Thoracic aorta (tissue), 2 donors: ENCODE results near the gene GNPDA1. TPM values are rescaled to one million over a fixed set of nuclear protein-coding genes. Genes with fewer than 3 reads are reported as not detected.

ENCODE experiments used
- ATAC-seq: fragments of 150-250 bp; one replicate; pipeline ENCODE4 v1.8.0; 2017; ENCODE audit warnings: low read depth; ENCODE audit not compliant: insufficient number of reproducible peaks, low FRiP score
- DNase-seq: peaks from one replicate; pipeline ENCODE4 v3.0.0-alpha.2; 2020; ENCODE audit warnings: low spot score
- H3K27ac ChIP-seq, 2 donors: fragments of 200-600 bp; sonication (generic); 1 replicate in 1 of 2; 2 replicates in 1 of 2; pipeline ENCODE4 v1.5.1; 2016; ENCODE audit warnings: mild to moderate bottlenecking in 2 of 2, moderate library complexity in 2 of 2
- H3K27me3 ChIP-seq: fragments of 200-600 bp; sonication (generic); replicated peaks from 2 replicates; pipeline ENCODE4 v1.6.0; 2016; ENCODE audit warnings: mild to moderate bottlenecking; ENCODE audit not compliant: insufficient read depth
- H3K36me3 ChIP-seq: fragments of 200-600 bp; sonication (generic); one replicate; pipeline ENCODE4 v1.5.1; 2016
- H3K4me1 ChIP-seq, 2 donors: fragments of 200-600 bp; sonication (generic); 1 replicate in 1 of 2; 2 replicates in 1 of 2; pipeline versions ENCODE4 v1.5.1 to v1.6.0; 2016; ENCODE audit warnings: low read depth in 2 of 2, mild to moderate bottlenecking in 1 of 2; ENCODE audit not compliant: control insufficient read depth in 1 of 2
- H3K4me3 ChIP-seq: fragments of 200-600 bp; sonication (generic); 2 replicates; pipeline ENCODE4 v1.5.1; 2016; ENCODE audit warnings: mild to moderate bottlenecking
- H3K9me3 ChIP-seq: fragments of 200-600 bp; sonication (generic); 2 replicates; pipeline ENCODE4 v1.5.1; 2016
- CTCF ChIP-seq: fragments of 200-600 bp; sonication (generic); IDR thresholded peaks from one replicate; pipeline ENCODE4 v1.5.1; 2019; ENCODE audit warnings: antibody characterized with exemption
- total RNA-seq, 2 donors: library from RNA; depleted of rRNA; stranded (reverse); fragments of >200 nt; gene quantifications; one replicate each; pipeline versions ENCODE4 v1.1.0 to v1.2.3, GENCODE V29; 2016

GNPDA1 gene
- total RNA-seq, 2 donors from 2014 or later: 15.8 to 26.5 TPM

- ATAC-seq: no peak
- Histone ChIP-seq H3K9me3 (no peaks in the 10 kb centered on the region), H3K4me3 (no peak overlapping the region), H3K27ac (no peak overlapping the region), H3K36me3 (peaks cover 16% of the 10 kb centered on the region), H3K4me1 (peaks cover 0 to 16% of the 10 kb centered on the region in 2 donors), H3K27me3 (no peaks in the 10 kb centered on the region)
- DNase-seq: no peak
- TF ChIP-seq CTCF: no peak
Observed at GRCh38 chr5:141997358-141997960, 15.4 kb downstream of the GNPDA1 start.

- no peaks in the 10 kb centered on the region for H3K27me3 ChIP-seq
- no peak overlapping the region for H3K27ac ChIP-seq
- TF ChIP-seq CTCF: no peak
- no peak overlapping the region for H3K4me3 ChIP-seq
- DNase-seq (no peak), ATAC-seq (no peak)
- peaks cover 16% of the 10 kb centered on the region for H3K36me3 ChIP-seq
- peaks cover 0 to 7% of the 10 kb centered on the region in 2 donors for H3K4me1 ChIP-seq
- H3K9me3 ChIP-seq: no peaks in the 10 kb centered on the region
Observed at GRCh38 chr5:141995656-141996055, 17.2 kb downstream of the GNPDA1 start.

GRCh38 chr5:141994511-141995136, 18.2 kb downstream of the GNPDA1 start:
- Histone ChIP-seq H3K4me1 (peaks cover 0 to 7% of the 10 kb centered on the region in 2 donors), H3K4me3 (no peak overlapping the region), H3K36me3 (peaks cover 16% of the 10 kb centered on the region), H3K9me3 (no peaks in the 10 kb centered on the region), H3K27me3 (no peaks in the 10 kb centered on the region), H3K27ac (no peak overlapping the region)
- ATAC-seq: no peak
- TF ChIP-seq CTCF: no peak
- DNase-seq: no peak

- ATAC-seq (peak; percentile 76), DNase-seq (no peak)
- Histone ChIP-seq H3K9me3 (no peaks in the 10 kb centered on the region), H3K4me3 (no peak overlapping the region), H3K27ac (no peak overlapping the region), H3K4me1 (peaks cover 0 to 7% of the 10 kb centered on the region in 2 donors), H3K27me3 (no peaks in the 10 kb centered on the region), H3K36me3 (peaks cover 21% of the 10 kb centered on the region)
- TF ChIP-seq CTCF: peak; percentile 74
Observed at GRCh38 chr5:141992349-141992963, 20.4 kb downstream of the GNPDA1 start.

- DNase-seq (no peak), ATAC-seq (no peak)
- Histone ChIP-seq H3K4me1 (peaks cover 0 to 7% of the 10 kb centered on the region in 2 donors), H3K27me3 (no peaks in the 10 kb centered on the region), H3K9me3 (no peaks in the 10 kb centered on the region), H3K36me3 (peaks cover 48% of the 10 kb centered on the region), H3K4me3 (no peak overlapping the region), H3K27ac (no peak overlapping the region)
- no peak for TF ChIP-seq CTCF
Observed at GRCh38 chr5:141989720-141990119, 23.1 kb downstream of the GNPDA1 start.
